CD4-positive, alpha-beta T cell treated with Interleukin-17A for 1 hour (primary cell): Measurements from ENCODE around the gene SLC66A1.

Source experiments
- DNase-seq: peaks from one replicate; pipeline ENCODE4 v3.0.0-alpha.2; 2020

SLC66A1 gene

DNA sequence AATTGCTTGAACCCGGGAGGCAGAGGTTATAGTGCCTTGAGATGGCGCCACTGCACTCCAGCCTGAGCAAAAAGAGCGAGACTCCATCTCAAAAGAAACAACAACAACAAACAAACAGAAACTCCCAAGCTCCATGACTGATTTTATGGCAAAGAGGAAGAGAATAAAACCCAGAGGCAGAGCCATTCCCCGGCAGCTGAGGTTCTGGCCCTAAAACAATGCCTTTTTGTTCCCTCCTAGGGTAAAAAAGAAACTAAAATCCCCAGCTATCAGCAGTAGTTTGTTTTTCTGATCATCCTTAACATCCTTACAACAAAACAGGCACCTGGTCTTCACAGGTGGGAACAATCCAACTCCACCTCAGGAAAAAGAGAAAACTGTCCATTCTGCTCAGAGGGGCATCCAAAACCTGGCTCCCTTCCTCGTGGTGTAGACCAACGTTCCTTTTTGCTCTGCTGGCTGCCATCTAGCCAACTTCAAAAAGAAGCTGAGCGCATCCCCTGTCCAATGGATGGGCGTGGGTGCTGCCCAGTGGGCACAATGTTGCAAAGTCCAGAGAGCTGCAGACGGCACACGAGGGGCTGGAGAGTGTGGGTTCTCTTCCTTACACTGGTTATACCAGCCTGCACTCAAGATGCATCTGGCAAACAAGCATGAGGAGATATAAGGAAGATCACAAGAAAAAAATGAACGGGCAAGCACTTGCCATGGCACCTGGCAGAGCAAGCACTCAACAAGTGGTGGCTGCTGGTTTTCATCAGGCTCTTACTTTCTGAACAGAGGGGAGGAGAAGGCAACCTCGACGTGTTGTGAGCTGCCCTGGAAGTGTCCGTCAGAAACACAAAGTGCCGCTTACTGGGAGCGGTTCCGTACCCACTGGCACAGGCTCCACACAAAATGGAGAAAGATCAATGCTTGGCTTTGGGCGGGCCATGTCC lies 54.7 kb downstream of the SLC66A1 start:
- DNase-seq: no peak

DNA sequence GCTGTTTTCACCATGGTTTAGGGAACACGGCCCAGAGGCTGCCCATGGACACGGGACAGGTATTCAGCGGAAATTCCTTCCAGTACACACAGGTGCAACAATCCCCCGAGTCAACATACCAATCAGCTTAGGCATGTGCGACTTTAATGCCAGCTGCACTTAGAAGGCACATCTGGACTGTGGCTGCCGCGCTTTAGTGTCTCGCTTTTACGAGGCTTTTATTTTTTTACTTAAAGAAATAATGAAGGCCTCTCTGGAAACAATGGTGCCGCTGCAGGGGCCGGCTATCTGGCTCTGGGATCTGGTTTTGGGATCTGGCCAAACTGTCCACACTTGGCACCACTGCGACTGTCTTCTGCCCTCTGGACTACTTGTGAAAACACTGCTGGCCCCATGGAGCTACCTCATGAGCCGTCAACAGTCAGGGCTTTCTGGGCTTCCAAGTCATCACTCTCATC lies 55.5 kb downstream of the SLC66A1 start:
- DNase-seq: no peak

DNA sequence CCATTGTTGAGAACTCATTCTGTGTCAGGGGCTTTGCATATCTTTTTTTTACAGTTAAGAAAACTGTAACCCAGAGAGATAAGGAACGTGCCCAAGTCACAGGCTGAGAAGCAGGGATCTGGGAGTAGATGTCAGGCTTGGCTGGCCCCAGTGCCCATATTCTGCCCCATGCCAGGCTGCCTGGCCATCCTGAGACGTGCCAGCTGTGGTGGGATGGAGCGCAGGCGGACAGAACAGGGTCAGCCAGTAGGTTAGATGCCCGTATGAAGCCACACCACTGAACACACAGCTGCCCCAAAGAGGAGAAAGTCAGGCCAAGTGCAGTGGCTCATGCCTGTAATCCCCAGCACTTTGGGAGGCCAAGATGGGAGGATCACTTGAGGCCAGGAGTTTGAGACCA lies 55.9 kb downstream of the SLC66A1 start:
- DNase-seq: no peak

DNA sequence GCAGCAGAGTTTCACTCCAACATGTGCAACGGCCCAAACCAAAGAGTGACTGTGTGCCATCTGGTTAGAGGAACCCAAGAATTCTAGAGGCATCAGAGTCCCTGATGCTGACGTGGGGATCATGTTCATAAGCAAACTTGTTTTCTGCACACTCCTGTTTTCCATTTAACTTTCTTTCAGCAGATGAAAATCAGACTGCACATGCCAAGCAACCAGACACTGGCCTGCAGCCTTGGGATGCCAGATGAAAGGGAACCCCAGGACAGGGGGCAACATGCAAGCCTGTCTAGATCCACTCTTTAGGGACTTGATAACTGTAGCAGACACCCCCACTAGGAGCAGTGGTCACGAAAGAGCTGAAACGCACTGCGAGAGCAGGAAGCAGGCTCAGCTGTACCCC lies 56.8 kb downstream of the SLC66A1 start:
- DNase-seq: no peak

DNA sequence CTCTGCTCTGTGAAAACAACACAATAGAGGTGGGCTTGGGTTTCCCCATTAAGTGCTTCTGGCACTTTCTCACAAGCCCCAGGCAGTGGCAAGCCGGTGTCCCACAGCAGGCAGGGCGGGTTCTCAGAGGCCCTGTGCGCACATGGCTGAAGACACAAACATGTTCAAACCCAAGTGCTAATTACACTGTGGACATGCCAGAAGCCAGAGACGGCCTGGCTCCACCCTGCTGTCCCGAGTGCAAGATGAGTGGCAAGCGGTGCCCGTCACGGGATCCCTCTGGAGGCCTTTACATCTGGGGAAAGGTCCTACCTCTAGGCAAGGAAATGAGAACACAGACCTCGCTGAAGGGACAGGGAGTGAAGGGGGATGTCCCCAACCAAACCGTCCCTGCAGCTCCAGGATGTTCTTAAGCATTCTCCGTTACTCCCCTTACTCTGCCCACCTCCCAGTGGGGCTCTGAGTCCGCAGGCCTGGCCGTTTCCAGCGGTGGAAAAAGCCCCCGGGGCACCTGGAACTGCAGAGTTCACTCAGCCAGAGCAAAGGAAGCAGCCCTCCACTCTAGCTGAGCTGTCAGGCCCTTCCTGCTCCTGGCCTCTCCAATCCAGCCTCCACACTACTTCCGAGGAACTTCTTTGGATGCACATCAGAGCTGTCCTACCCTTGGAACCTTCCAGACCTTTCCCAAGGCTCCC lies 57.4 kb downstream of the SLC66A1 start:
- DNase-seq: no peak

GRCh38 chr1:19370453-19371170 lies 58.5 kb downstream of the SLC66A1 start:
- DNase-seq: no peak

GRCh38 chr1:19371226-19372135 lies 59.4 kb downstream of the SLC66A1 start:
- DNase-seq: no peak

- DNase-seq: no peak
Measured at GRCh38 chr1:19372136-19372514, 60.0 kb downstream of the SLC66A1 start.

DNA sequence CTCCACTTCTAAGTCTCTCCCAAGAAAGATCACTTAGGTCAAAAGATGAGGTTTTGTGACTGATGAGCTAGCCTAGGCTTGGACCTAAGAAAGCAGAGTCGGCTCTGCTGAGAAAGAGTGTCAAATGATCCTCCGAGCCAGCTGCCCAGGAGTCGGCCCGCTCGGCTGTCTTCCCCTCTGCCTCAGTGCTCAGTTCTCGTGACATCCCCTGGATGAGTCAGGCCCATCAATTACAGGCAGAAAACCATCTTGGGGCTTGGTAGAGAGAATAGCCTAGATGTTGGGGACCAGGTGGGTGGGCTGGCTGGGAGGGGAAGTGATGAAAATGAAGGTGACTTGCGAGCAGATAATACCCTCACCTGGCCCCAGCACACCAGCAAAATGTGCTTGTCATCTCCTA lies 60.5 kb downstream of the SLC66A1 start:
- DNase-seq: no peak

DNA sequence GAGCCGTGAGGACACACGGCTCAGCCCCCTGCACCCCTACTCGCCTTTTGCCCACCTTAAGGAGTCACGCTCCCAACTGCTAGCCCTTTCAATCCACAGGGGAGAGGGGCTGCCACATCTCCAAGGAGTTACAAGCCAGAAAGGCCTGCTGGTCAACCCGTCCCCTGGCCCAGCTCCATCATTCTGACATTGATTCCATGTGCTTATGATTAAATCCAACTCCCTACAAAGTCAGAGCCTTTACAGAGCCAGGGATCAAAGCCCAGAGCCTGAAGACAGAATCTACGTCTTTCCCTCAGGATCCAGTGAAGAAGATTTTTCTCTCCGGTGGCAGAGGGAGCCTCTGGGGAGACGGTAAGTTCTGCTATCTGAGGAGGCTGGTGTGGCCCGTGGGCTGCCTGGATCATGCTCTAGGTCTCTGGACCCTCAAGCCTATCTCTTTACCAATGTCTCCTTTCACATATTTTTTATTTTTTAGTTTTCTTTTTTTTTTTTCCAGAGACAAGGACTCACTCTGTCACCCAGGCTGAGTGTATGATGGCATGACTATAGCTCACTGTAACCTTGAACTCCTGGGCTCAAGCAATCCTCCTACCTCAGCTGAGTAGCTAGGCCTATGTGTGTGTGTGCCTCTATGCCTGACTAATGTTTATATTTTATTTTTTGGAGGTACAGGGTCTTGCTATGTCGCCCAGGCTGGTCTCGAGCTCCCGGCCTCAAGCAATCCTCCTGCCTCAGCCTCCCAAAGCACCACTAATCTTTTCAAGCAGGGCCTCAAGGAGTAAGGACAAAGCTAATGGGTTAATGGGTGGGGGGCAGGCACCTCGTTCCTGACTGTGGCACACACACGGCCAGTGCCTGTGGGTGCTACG lies 61.3 kb downstream of the SLC66A1 start:
- DNase-seq: no peak

- peak; percentile 7 for DNase-seq
Measured at GRCh38 chr1:19374083-19374801, 62.1 kb downstream of the SLC66A1 start.

- no peak for DNase-seq
Measured at GRCh38 chr1:19374926-19375325, 62.8 kb downstream of the SLC66A1 start.

- DNase-seq: no peak
Measured at GRCh38 chr1:19375631-19376400, 63.7 kb downstream of the SLC66A1 start.

DNA sequence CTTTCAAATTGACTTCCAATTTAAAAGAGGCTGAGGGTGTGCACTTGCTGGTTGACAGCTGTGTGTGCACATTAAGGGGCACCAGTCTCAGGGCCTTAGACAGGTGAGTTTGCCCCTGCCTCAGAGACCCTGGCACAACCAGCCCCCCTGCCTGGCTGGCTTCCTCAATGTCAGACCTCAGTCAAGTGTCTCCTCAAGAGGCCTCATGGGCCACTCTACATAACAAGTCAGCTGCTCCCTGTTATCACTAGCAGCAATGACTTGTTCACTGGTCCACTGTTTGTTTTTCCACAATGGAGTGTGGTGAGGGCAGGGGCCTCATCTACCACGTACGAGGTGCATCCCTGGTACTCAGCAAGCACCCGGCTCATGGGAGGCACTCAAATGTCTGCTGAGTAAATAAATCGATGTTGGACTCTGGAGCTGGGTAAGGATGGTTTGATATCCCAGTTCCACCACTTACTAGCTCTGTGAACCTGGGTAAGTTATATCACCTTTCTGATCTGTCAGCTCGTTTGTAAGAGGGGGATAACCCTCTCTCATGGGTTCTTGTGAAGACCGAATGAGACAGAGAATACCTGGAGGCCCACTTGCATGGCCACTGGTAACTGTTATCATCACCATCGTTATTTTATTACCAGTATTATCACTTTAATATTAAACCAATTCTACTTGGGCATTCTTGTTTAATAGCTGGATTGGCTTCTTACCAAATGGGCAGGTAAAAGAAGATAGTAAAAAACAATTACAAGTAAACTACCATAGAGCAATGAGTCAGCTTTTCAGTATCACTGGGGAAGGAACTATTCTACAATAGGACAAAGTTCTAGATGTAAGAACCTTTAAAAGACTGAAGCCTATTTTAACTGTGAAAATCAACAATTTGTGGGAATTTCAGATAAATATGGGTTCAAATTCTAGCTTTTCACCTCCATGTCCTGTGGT lies 64.6 kb downstream of the SLC66A1 start:
- DNase-seq: no peak

GRCh38 chr1:19377812-19378718 lies 65.9 kb downstream of the SLC66A1 start:
- DNase-seq: no peak
